NCI-H2227 (cell line): ENCODE measurements around the gene TPSAB1.
"Not testable (repeated sequence)": the region's sequence is repeated elsewhere in the genome, so short reads cannot be mapped to it uniquely, and the experiment has no call there.

Experiments
- DNase-seq: peaks from one replicate; lab custom pipeline; 2025; ENCODE audit not compliant: unreplicated experiment; lab: John Stamatoyannopoulos, UW

TPSAB1 gene

GRCh38 chr16:1240436-1240835 lies at the start of gene TPSAB1:
Gene TPSAB1, plus strand, starts transcription at chr16:1240705. Its CDS starts 234 bp downstream, at chr16:1240939.
- not testable (repeated sequence) for DNase-seq

GRCh38 chr16:1190789-1191188 lies 49.7 kb upstream of the TPSAB1 start:
- DNase-seq = not testable (repeated sequence)

GRCh38 chr16:1192384-1193073 lies 48.0 kb upstream of the TPSAB1 start:
- no peak for DNase-seq

- DNase-seq = peak; percentile 93
Measured at GRCh38 chr16:1193143-1193824, 47.2 kb upstream of the TPSAB1 start.

DNA sequence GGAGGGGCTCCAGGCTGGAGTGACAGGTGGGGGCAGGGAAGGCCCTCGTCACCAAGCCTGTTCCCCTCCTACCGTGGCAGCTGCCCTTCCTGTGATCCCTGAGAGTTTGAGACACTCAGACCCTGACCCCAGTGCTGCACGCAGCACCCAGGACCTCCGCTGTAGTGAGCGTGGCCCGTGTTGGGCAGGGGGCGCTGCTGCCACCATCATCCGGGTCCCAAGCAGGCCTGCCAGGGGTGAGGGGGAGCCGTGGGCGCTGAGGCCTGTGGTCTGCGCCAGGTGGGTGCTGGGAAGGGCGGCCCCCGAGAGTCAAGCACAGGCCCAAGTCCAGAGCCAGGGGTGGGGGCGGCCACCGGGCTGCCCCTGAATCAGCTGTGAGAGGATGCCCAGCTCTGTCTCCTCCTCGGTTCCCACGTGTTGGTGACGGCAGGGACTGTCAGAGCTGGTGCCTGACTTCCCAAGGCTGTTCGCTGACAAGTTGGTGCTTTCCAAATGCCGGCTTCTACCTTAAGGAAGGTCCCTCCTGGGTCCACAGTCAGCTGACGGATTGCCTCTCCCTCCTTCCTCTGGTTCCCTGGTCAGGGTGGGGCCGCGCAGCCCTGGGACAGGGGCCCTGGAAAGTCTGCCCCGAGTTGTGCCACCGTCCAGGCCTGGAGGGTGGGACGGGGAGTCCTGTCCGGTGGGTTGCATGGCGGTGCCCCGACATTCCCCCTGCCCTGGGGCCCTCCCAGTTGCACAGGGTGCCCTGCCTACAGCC lies 46.5 kb upstream of the TPSAB1 start:
- peak; percentile 41 for DNase-seq

GRCh38 chr16:1194665-1195392 lies 45.7 kb upstream of the TPSAB1 start:
- DNase-seq = peak; percentile 45

DNA sequence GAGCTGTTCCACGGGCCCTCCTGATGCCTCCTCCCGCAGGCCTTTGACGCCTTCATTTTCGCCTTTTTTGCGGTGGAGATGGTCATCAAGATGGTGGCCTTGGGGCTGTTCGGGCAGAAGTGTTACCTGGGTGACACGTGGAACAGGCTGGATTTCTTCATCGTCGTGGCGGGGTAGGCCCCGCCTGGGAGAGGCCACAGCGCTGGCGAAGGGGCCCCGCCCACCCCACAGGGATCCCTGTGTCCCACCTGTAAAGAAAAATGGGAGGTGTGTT lies 45.2 kb upstream of the TPSAB1 start:
- no peak for DNase-seq

GRCh38 chr16:1196494-1196893 lies 44.0 kb upstream of the TPSAB1 start:
- no peak for DNase-seq

- no peak for DNase-seq
Measured at GRCh38 chr16:1197237-1197866, 43.2 kb upstream of the TPSAB1 start.

GRCh38 chr16:1198194-1198593 lies 42.3 kb upstream of the TPSAB1 start:
- DNase-seq = no peak

DNA sequence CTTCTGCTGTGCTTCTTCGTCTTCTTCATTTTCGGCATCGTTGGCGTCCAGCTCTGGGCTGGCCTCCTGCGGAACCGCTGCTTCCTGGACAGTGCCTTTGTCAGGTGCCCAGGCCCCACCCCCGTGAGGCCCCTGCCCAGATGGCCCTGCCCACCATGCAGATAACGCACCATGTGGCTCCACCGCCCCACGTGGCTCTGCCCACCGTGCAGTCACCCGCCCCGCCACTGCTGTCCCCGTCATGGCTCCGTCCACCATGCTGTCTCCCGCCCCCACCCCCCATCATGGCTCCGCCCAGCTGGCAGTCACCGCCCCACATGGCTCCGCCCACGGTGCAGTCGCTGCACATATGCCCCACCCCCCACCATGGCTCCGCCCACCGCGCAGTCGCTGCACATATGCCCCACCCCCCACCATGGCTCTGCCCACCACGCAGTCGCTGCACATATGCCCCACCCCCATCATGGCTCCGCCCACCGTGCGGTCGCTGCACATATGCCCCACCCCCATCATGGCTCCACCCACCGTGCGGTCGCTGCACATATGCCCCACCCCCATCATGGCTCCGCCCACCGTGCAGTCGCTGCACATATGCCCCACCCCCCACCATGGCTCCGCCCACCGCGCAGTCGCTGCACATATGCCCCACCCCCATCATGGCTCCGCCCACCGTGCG lies 41.7 kb upstream of the TPSAB1 start:
- DNase-seq = peak; percentile 55

DNA sequence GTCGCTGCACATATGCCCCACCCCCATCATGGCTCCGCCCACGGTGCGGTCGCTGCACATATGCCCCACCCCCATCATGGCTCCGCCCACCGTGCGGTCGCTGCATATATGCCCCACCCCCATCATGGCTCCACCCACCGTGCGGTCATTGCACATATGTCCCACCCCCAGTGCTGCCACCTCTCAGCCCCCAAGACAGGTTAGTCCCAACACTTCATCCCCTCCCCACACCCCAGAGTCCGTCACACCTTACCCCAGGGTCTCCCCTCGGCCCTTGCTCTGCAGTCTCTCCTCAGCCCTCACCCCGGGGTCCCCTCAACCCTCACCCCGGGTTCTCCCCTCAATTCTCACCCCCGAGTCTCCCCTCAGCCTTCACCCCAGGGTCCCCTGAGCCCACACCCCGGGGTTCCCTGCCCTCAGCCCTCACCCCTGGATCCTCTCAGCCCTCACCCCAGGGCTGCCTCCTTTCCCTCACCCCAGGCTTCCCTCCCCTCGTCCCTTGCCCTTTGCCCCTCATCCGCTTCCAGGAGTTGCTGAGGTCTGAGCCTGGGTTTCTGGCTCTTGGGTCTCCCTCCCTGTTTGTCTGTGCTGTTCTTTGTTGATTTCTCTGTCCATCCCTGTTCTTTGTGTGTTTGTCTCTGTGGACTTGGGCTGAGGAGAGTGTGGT lies 41.0 kb upstream of the TPSAB1 start:
- DNase-seq = no peak

DNA sequence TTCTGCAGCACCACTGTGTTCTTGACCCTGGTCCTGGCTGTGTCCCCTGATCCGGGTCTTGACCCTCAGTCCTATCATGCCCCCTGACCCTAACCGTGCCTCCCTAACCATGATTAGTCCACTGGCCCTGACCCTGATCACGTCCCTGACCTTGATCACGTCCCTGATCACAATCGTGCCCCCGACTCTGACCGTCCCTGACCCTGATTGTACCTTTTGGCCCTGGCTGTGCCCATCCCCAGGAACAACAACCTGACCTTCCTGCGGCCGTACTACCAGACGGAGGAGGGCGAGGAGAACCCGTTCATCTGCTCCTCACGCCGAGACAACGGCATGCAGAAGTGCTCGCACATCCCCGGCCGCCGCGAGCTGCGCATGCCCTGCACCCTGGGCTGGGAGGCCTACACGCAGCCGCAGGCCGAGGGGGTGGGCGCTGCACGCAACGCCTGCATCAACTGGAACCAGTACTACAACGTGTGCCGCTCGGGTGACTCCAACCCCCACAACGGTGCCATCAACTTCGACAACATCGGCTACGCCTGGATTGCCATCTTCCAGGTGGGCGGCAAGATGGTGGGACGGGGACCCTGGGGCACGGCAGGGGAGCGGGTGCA lies 40.4 kb upstream of the TPSAB1 start:
- DNase-seq = no peak

DNA sequence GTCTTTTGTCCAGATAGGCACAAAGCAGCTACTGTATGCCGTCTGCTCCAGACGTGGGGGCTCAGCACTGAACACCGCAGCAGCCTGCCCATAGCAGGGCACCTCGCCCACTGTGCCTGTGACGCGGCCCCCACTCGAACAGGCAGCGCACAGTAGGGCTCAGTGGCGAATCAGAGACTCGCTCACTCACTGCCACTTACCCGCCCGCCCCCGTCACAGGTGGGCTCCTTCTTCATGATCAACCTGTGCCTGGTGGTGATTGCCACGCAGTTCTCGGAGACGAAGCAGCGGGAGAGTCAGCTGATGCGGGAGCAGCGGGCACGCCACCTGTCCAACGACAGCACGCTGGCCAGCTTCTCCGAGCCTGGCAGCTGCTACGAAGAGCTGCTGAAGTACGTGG lies 39.1 kb upstream of the TPSAB1 start:
- no peak for DNase-seq

- no peak for DNase-seq
Measured at GRCh38 chr16:1202274-1202673, 38.2 kb upstream of the TPSAB1 start.

- DNase-seq = no peak
Measured at GRCh38 chr16:1204933-1205332, 35.6 kb upstream of the TPSAB1 start.

DNA sequence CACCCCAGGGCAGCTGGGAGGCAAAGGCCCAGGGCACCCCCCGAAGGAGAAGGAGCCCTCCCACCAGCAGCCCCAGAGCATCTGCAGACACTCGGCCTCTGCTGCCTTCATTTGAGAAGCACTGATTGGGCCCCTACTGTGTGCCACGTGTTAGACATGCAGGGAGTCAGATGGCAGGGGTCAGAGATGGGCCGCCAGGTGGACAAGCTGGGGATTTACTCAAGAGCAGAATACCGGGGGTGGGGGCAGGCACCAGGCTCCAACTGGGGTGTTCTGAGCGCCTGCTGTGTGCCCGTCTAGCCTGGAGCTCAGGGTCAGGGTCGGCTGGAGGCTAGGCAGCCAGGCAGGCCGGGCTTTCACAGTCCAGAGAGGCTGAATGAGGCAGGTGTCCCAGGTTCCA lies 34.2 kb upstream of the TPSAB1 start:
- no peak for DNase-seq

GRCh38 chr16:1206786-1207185 lies 33.7 kb upstream of the TPSAB1 start:
- no peak for DNase-seq

GRCh38 chr16:1208239-1208830 lies 32.2 kb upstream of the TPSAB1 start:
- DNase-seq = no peak
